ENCODE results near the gene CSNK1G3. TPM values are rescaled to one million over a fixed set of nuclear protein-coding genes. Genes with fewer than 3 reads are reported as not detected.
A peak's percentile ranks its signal among the peaks of the same experiment; 100 is the strongest.

CSNK1G3 gene
- total RNA-seq, 1 experiment from 2014 or later: 40.8 TPM

GRCh38 chr5:123549256-123549904, 37.4 kb downstream of the CSNK1G3 start:
- in situ Hi-C loops (cut with HindIII; ENCODE audit: low pct_unique_long_range_greater_than_20kb, low sequenced_read_pairs) (no loop called here), intact Hi-C loops (cut with micrococcal nuclease; ENCODE audit: unreplicated experiment) (no loop called here)
- no TSS peak for BruUV-seq (replicated peaks)
- no peak for DNase-seq (ENCODE audit: low read depth, low spot score)
- H3K27me3 ChIP-seq (ENCODE audit: control insufficient read depth, insufficient read depth, low read length): no peaks in the 10 kb centered on the region
- no peak for TF ChIP-seq POLR2AphosphoS5 (IDR thresholded peaks at IDR 0.05; ENCODE audit: low read depth, low read length)
- TF ChIP-seq, protein P1, sequence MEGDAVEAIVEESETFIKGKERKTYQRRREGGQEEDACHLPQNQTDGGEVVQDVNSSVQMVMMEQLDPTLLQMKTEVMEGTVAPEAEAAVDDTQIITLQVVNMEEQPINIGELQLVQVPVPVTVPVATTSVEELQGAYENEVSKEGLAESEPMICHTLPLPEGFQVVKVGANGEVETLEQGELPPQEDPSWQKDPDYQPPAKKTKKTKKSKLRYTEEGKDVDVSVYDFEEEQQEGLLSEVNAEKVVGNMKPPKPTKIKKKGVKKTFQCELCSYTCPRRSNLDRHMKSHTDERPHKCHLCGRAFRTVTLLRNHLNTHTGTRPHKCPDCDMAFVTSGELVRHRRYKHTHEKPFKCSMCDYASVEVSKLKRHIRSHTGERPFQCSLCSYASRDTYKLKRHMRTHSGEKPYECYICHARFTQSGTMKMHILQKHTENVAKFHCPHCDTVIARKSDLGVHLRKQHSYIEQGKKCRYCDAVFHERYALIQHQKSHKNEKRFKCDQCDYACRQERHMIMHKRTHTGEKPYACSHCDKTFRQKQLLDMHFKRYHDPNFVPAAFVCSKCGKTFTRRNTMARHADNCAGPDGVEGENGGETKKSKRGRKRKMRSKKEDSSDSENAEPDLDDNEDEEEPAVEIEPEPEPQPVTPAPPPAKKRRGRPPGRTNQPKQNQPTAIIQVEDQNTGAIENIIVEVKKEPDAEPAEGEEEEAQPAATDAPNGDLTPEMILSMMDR (IDR thresholded peaks at IDR 0.05): no peak
- TF ChIP-seq, protein P2, sequence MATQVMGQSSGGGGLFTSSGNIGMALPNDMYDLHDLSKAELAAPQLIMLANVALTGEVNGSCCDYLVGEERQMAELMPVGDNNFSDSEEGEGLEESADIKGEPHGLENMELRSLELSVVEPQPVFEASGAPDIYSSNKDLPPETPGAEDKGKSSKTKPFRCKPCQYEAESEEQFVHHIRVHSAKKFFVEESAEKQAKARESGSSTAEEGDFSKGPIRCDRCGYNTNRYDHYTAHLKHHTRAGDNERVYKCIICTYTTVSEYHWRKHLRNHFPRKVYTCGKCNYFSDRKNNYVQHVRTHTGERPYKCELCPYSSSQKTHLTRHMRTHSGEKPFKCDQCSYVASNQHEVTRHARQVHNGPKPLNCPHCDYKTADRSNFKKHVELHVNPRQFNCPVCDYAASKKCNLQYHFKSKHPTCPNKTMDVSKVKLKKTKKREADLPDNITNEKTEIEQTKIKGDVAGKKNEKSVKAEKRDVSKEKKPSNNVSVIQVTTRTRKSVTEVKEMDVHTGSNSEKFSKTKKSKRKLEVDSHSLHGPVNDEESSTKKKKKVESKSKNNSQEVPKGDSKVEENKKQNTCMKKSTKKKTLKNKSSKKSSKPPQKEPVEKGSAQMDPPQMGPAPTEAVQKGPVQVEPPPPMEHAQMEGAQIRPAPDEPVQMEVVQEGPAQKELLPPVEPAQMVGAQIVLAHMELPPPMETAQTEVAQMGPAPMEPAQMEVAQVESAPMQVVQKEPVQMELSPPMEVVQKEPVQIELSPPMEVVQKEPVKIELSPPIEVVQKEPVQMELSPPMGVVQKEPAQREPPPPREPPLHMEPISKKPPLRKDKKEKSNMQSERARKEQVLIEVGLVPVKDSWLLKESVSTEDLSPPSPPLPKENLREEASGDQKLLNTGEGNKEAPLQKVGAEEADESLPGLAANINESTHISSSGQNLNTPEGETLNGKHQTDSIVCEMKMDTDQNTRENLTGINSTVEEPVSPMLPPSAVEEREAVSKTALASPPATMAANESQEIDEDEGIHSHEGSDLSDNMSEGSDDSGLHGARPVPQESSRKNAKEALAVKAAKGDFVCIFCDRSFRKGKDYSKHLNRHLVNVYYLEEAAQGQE (IDR thresholded peaks at IDR 0.05; ENCODE audit: insufficient read depth in 1 of 2, low read depth in 2 of 2, low read length in 1 of 2): no peak
- TF ChIP-seq TCF7L2 (IDR thresholded peaks at IDR 0.05; ENCODE audit: low read depth, low read length): no peak
- no peak for TF ChIP-seq SIN3A (IDR thresholded peaks at IDR 0.05; ENCODE audit: borderline replicate concordance, insufficient read depth, low read depth, low read length)
- H3K9me3 ChIP-seq (ENCODE audit: control insufficient read depth, insufficient read depth, low read depth, low read length): no peaks in the 10 kb centered on the region
- no peaks in the 10 kb centered on the region for H3K36me3 ChIP-seq (ENCODE audit: control insufficient read depth, insufficient read depth, low read length)
- H3K4me3 ChIP-seq (ENCODE audit: low read depth in 2 of 2, low read length in 2 of 2): no peak overlapping the region
- H3K27ac ChIP-seq (ENCODE audit: low read length): no peak overlapping the region
- POLR2A ChIA-PET: no interaction called here
- CTCF ChIA-PET: no interaction called here
- H3K4me1 ChIP-seq (ENCODE audit: control insufficient read depth, insufficient read depth, low read length): peaks cover 2% of the 10 kb centered on the region; the same call in 1 of the 2 replicates
- ATAC-seq: no peak

DNA sequence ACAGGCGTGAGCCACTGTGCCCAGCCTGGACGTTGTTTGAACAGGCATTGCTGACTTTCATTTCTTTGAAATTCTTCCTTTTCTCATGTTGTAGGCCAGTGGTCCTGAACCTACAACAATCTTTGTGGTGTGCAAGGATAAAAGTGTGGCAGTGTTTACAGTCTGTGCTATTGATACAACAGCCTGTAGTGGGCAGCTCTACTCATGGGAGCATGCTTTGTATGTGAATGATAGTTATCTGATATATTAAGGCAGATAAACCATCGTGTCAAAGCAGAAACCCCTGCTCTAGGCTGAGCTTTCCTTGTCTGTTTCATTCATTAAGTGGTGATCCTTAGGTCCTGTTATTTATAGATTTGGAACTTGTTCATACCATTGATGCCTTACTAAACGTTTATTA, 42.6 kb downstream of the CSNK1G3 start:
- in situ Hi-C loops (cut with HindIII; ENCODE audit: low pct_unique_long_range_greater_than_20kb, low sequenced_read_pairs) (no loop called here), intact Hi-C loops (cut with micrococcal nuclease; ENCODE audit: unreplicated experiment) (no loop called here)
- peaks cover 2% of the 10 kb centered on the region; the same call in 1 of the 2 replicates for H3K4me1 ChIP-seq (ENCODE audit: control insufficient read depth, insufficient read depth, low read length)
- H3K9me3 ChIP-seq (ENCODE audit: control insufficient read depth, insufficient read depth, low read depth, low read length): no peaks in the 10 kb centered on the region
- CTCF ChIA-PET: no interaction called here
- POLR2A ChIA-PET: no interaction called here
- TF ChIP-seq TCF7L2 (IDR thresholded peaks at IDR 0.05; ENCODE audit: low read depth, low read length): no peak
- TF ChIP-seq, protein P1 (IDR thresholded peaks at IDR 0.05): peak; percentile 8; the same call in 1 of the 2 replicates
- BruUV-seq (replicated peaks): no TSS peak
- ATAC-seq: no peak
- no peaks in the 10 kb centered on the region for H3K27me3 ChIP-seq (ENCODE audit: control insufficient read depth, insufficient read depth, low read length)
- H3K27ac ChIP-seq (ENCODE audit: low read length): no peak overlapping the region
- no peak overlapping the region for H3K4me3 ChIP-seq (ENCODE audit: low read depth in 2 of 2, low read length in 2 of 2)
- DNase-seq (ENCODE audit: low read depth, low spot score): no peak
- no peaks in the 10 kb centered on the region for H3K36me3 ChIP-seq (ENCODE audit: control insufficient read depth, insufficient read depth, low read length)

All from Panc1 (cell line).